Thyroid gland (tissue), 4 donors: Measurements from ENCODE around the gene EHD3.

ENCODE experiments used
- CTCF ChIP-seq, 6 experiments: fragments of 200-600 bp in 3 of 6; fragments of 450-650 bp in 3 of 6; sonication (generic) in 3 of 6; IDR thresholded peaks; one replicate each; pipeline ENCODE4 v1.5.1; 2016 to 2019; ENCODE audit warnings: antibody characterized with exemption in 6 of 6, mild to moderate bottlenecking in 2 of 6, inconsistent platforms in 1 of 6, moderate library complexity in 1 of 6
- POLR2A ChIP-seq, 2 donors: fragments of 450-650 bp; IDR thresholded peaks; one replicate each; pipeline ENCODE4 v1.6.1; 2017; ENCODE audit warnings: antibody characterized with exemption in 2 of 2, mild to moderate bottlenecking in 2 of 2, moderate library complexity in 1 of 2

DNA sequence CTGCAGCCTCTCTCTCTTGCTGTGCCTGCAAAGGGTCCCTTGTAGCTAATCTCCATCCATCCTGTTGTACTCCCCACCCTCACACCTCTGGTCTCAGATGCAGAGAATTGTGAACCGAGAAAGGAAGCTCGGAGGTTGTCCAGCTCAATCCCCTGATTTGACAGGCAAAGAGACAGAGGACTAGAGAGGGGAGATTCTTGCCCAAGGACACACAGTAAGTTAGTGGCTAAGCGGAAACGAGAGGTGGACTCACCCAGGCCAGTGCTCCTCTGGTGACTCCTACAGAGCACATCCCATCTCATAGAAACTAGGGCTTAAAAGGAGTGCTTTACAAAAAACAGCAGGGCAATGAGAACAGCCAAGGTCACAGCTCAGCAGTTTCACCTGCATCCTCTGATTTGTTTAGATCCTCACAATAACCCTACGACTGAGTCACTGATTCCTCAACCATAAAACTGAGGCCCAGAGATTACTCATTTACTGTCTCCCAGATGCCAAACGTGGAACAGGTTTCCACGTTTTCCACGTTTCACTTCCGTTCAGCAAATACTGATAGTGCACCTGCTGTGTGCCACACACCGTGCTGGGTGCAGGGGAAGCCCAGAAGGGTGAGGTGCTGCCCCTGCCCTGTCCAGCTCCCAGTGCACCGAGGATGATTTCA lies 22.1 kb downstream of the EHD3 start:
- TF ChIP-seq CTCF (IDR thresholded peaks at IDR 0.05) (no peak), POLR2A (IDR thresholded peaks at IDR 0.05) (no peak)
